ENCODE data around the gene MCAT.

Gene MCAT

GRCh38 chr22:43131773-43132501, 11.3 kb downstream of the MCAT start:
- no peak for TF ChIP-seq POLR2A (IDR thresholded peaks at IDR 0.05; ENCODE audit: low read depth, low read length)
- DNase-seq (ENCODE audit: insufficient read length, low spot score) (no peak), FAIRE-seq (no peak)

GRCh38 chr22:43129426-43130425, 13.5 kb downstream of the MCAT start:
- no peak for TF ChIP-seq POLR2A (IDR thresholded peaks at IDR 0.05; ENCODE audit: low read depth, low read length)
- DNase-seq (ENCODE audit: insufficient read length, low spot score) (no peak), FAIRE-seq (no peak)

DNA sequence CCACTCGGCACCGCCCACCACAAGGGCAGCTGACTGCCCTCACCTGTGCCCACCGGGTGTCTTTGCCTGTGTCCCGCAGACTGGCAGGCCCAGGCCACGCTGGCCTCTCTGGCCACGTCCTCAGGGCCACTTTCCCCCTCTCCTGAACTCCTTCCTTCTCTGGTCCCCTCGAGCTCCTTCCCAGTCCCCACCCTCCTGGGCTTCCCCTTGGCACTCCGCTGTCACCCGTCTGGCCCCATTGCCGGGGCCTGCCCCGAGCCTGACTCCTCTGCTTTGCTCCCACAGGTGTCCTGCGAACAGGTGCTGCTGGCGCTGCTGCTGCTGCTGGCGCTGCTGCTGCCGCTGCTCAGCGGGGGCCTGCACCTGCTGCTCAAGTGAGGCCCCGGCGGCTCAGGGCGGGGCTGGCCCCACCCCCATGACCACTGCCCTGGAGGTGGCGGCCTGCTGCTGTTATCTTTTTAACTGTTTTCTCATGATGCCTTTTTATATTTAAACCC, 14.2 kb downstream of the MCAT start:
- FAIRE-seq (no peak), DNase-seq (ENCODE audit: insufficient read length, low spot score) (no peak)
- no peak for TF ChIP-seq POLR2A (IDR thresholded peaks at IDR 0.05; ENCODE audit: low read depth, low read length)

DNA sequence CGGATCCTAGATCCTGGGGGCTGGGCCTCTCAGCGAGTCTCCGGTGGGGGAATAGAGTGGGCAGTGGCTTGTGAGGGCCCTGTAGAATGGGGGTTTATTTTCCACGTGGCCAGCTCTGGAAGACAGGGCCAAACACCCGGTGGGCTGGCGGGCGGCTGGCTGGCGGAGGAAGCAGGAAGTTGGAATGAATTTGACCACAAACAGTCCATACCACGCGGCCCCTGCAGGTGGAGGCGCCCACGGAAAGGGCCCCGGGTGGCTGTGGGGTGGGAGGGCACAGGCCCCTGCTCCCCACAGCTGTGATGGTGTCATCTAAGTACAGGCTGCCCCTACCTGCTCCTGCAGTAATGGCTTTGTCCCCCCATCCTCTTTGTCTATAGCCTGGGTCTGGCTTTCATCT, 15.1 kb downstream of the MCAT start:
- FAIRE-seq (no peak), DNase-seq (ENCODE audit: insufficient read length, low spot score) (no peak)

GRCh38 chr22:43127166-43127908, 15.9 kb downstream of the MCAT start:
- no peak for DNase-seq (ENCODE audit: insufficient read length, low spot score)
- FAIRE-seq, result no peak
- TF ChIP-seq POLR2A (IDR thresholded peaks at IDR 0.05; ENCODE audit: low read depth, low read length), result no peak

More for the DNA sequence above, 15.1 kb downstream of the MCAT start:
- no peak for TF ChIP-seq POLR2A (IDR thresholded peaks at IDR 0.05; ENCODE audit: low read depth, low read length)

- TF ChIP-seq POLR2A (IDR thresholded peaks at IDR 0.05; ENCODE audit: low read depth, low read length), result no peak
- DNase-seq (ENCODE audit: insufficient read length, low spot score), result peak; percentile 97
- no peak for FAIRE-seq
Measured at GRCh38 chr22:43126501-43127165, 16.6 kb downstream of the MCAT start.

DNA sequence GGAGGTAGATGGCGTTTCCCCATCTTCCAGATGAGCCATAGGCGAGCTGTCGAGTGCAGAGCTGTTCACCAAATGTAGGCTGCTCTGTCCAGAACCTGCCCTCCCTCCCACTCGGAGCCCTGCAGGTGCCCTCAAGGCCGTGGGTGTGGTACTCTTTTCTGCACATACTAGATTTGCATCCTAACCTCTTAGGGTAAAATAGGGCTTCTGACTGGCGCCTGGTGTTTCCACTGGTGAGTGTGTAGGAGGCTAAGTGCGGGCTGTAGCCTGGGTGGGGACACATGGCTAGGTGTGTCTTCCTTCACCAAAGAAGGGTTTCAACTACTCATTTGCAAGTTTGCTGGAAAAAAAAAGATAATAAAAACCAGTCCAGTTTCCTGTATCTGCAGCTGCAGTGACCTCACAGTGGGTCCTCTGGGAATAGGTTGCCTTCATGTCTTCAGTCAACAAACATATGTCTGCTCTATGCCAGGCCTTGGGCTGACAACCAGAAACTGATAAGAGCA, 24.2 kb downstream of the MCAT start:
- FAIRE-seq (no peak), DNase-seq (ENCODE audit: insufficient read length, low spot score) (no peak)
- no peak for TF ChIP-seq POLR2A (IDR thresholded peaks at IDR 0.05; ENCODE audit: low read depth, low read length)

- no peak for DNase-seq (ENCODE audit: insufficient read length, low spot score)
- TF ChIP-seq POLR2A (IDR thresholded peaks at IDR 0.05; ENCODE audit: low read depth, low read length), result no peak
- no peak for FAIRE-seq
Measured at GRCh38 chr22:43118024-43118849, 25.0 kb downstream of the MCAT start.

GRCh38 chr22:43116932-43117331, 26.3 kb downstream of the MCAT start:
- DNase-seq (ENCODE audit: insufficient read length, low spot score) (no peak), FAIRE-seq (no peak)
- TF ChIP-seq POLR2A (IDR thresholded peaks at IDR 0.05; ENCODE audit: low read depth, low read length), result no peak

DNA sequence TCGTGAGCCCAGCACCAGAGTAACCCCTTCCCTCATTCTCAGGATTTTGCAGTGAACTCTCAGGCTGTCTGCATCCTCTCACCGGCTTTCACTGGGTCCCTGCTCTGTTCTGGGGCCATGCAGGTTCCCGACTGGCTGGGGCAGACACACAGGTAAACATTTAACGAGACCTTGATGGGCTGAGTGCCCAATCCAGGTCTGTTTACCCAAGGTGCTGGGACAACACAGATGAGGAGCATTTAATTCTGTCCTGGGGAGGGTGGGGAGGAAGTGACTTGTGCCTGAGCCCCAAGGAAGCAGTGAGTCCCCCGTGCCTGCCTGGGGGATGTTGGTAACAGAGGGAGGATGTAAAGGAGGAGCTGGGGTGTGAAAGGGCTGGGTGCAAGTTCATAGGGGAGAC, 28.2 kb downstream of the MCAT start:
- FAIRE-seq (no peak), DNase-seq (ENCODE audit: insufficient read length, low spot score) (no peak)
- no peak for TF ChIP-seq POLR2A (IDR thresholded peaks at IDR 0.05; ENCODE audit: low read depth, low read length)

- no peak for DNase-seq (ENCODE audit: insufficient read length, low spot score)
- TF ChIP-seq POLR2A (IDR thresholded peaks at IDR 0.05; ENCODE audit: low read depth, low read length), result no peak
- no peak for FAIRE-seq
Measured at GRCh38 chr22:43113526-43114251, 29.5 kb downstream of the MCAT start.

Data from H54 (cell line).